NCI-H345 treated with DMSO at 0.1 percent for 48 hours (cell line): ENCODE results near the gene GNAO1.

ENCODE experiments used
- DNase-seq: peaks from one replicate; lab custom pipeline; 2025; ENCODE audit not compliant: unreplicated experiment; lab: John Stamatoyannopoulos, UW

The GNAO1 gene

DNA sequence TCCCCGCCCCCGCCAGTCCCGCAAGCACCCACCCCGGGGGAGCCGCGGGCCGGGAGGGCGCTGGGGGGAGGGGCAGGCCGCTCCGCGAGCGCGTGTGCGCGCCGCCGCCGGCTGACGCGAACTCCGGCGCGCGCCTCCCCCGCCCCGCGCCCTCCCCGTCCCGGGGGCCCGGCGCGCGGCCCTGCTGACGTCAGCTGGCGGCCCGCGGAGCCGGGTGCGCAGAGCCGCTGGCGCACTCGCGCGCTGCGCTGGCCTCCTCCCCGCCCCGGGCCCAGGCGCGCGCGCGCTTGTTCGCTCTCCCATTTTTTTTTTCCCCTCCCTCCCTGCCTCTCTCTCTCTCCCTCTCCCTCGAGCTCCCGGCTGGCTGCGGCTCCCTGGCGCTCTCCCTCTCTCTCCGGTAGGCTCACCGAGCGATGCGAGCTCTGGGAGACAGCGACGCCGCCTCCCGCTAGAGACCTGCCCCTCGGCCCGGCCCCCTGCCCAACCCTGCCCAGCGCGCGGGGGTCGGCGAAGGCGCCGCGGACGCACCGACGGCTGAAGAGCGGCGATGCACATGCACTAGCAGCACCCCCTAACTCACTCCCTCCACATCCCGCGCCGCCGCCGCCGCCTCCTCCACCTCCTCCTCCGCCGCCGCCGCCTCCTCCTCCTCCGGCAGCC is at the start of gene GNAO1:
GNAO1 (plus strand) TSS at position 334 of the 660 bp plus-strand sequence. CDS start 747 bp downstream, outside the sequence.
- DNase-seq = peak; percentile 58

DNA sequence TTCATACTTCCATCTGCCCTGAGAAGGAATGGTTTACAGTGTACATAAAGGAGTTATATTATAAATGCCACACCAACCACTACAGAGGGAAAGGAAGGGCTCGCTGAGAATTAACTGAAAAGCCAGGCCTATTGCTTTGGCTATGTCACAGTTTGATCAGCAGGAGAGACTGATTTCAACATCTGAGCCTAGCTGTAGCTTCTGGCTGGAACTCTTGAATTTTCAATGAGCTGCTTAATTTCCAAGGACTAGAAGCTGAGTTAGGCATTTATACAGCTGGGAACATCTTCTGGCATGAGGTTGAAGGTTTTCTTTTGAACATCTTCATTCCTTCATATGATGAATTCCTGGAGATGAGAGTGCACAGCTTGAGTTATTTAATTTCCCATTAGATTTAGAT is 47.6 kb upstream of the GNAO1 start:
- DNase-seq = no peak

DNA sequence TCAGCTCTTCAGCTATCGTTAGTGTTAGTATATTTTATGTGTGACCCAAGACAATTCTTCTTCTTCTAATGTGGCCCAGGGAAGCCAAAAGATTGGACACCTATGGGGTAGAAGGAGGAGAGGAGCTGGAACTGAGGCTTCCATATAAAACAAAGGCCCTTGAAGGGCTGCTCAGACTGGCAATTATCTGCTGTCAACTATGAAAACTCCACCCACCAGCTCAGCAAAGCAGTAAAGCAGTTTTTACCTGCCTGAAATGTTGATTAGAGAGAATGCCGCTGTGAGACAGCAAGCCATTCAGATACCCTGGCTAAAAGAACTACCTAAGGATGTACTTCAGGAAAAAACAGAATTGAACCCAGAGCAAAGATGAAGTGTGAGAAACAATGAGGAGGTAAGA is 45.9 kb upstream of the GNAO1 start:
- no peak for DNase-seq

DNA sequence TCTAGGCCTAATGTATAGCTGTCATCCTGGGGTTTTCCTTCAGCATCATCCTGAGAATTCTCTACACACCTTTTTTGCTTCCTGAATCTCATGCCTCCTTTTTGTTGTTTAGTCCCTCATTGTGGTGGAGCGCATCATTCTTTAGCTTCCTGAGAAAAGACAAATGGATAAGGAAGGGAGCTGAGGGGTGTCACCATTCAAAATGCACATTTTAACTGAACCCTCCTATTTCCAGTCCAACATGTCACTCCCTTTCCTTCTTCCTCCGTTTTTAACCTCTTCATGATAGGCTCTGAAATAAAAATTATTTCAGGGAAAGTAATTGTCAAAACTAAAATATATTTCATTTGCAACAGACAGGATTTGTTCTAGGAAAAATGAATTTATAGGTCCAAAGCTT is 39.7 kb upstream of the GNAO1 start:
- DNase-seq = no peak

DNA sequence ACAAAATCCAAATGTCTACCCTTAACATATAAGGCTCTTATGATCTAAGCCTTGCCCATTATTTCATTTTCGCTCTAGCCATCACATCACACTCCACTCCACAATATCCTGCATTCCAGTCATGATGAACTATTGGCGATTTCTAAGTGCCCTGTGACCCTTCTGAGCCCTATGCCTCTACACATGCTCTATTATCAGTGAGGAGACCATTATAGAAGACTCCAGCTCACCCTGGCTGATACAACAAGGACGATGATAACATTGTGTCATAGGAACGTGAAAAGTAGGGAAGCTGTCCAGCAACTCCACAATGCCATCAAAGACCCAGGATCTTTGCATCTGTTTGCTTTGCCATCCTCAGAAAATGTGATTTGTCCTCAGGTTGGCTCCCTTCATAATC is 29.6 kb upstream of the GNAO1 start:
- no peak for DNase-seq

DNA sequence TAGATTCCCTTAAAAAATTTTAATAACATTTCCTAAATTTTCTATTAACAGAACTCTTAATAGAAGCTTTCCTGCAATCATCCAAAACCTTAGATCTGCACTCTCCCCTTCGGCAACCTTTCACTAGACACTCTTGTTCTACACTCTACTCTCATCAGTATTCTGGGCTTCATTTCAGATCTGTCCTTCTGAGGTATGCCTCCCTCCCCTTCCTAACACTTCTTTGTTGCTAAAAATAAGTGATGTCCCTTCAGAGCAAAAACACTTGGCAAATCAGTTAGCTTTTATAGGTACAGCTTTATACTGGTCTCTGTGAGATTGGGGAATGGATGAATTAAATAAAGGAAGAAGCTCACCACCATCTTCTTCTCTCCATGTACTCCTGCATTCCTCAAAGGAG is 28.2 kb upstream of the GNAO1 start:
- no peak for DNase-seq

DNA sequence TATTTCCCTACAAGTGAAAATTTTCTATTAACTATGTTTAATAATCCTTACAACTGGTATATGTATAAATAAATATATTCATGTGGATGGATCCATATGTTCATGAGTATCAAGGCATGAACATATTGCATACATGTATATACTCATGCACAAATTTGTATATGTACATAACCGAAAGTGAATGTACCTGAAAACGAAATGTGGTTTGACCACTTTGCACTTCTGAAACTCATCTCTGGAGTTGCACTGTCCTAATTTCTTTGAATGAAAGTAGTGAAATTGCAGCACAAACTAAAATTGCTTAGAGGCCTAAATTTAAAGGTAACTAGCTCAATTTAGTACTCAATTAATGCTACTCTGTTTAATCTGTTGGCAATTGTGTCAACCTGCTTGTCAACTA is 27.4 kb upstream of the GNAO1 start:
- no peak for DNase-seq

DNA sequence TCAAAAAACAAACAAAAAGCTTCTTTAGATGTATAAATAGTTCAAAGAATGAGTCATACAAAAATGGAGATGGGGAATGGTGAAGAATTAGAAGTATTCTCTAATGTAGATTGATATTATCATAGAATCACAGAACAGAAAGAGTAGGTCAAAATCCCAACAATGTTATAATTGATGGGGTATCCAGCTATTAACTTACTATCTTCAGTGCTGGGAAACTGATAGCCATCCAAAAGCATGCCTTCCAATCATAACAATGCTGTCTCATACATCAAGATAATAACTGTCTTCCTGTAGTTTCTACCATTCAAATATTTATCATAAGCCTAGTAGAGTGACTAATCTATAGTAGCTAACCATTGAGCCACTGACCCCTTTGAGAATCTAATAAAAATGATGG is 26.7 kb upstream of the GNAO1 start:
- no peak for DNase-seq

DNA sequence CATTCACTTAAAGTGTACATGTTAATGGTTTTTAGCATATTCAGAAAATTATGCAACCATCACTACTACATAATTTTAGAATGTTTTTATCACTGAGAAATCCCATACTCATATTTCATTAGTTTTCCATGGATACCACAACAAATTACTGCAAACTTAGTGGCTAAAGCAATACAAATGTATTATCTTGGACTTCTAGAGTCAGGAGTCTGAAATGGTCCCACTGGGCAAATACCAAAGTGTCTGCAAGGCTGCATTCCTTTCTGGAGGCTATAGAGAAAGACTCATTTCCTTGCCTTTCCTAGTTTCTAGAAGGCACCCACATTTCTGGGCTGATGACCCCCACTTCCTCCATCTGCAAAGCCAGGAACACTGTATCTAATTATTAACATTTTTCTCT is 16.9 kb upstream of the GNAO1 start:
- DNase-seq = no peak

DNA sequence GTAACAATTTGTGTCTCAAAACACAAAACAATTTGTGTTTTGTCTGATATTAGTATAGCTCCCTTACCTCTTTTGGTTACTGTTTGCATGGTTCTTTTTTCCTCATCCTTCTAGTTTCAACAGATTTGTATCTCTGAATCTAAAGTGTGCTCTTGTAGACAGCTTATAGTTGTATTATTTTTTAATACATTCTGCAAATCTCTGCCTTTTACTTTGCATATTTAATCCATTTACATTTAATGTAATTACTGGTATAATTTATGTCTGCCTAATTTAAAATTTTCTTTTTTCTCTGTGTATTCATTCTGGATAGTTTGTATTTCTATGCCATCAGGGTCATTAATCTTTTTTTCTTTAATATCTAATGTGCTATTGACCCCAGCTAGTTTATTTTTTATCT is 9.9 kb upstream of the GNAO1 start:
- no peak for DNase-seq

DNA sequence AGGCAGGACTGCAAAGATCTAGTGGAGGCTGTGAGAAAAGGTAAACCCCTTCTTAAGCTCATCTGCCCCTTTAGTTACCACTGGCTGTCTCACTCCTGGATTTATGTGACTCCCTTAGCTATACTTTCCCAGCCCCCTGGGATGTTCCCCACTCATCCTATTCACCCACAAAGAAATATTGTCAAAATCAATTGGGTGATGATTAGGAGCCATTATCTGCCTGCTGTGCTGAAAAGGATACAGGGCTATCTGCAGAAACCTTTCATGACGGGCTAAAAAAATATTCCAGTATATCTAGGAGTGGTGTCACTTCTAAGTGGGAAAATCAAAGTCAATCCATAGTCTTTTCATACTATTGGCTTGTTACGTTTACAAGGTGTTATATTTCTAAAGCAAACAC is 8.0 kb upstream of the GNAO1 start:
- no peak for DNase-seq

DNA sequence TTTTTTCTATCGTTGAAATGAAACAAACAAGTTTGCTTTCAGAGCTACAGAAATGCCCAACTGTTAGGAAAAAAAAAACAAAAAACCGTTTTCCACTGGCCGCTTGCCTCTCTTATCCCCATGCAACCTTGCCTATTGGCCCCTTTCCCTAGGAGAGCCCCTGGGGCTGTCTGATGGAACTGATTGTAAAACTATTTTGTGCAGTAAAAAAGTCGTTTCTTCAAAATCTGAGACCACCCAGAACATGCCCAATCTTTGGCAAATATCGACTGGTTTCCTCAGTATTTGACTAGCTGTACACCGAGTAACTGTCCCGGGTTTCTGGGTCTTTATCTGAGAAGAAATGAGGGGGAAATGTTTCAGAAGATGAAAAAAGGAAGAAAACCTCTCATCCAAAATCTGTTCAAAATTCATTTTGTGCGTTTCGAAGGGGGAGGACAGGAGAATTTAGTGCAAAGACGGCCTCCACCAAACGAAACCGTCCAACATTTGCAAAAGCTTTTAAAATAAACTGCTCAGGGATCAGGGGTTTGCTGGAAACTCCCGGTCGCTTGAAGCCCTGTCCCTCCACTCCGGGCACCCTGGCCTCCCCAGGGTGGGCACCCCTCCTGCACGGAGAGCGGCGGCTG is 1.1 kb upstream of the GNAO1 start:
- no peak for DNase-seq

DNA sequence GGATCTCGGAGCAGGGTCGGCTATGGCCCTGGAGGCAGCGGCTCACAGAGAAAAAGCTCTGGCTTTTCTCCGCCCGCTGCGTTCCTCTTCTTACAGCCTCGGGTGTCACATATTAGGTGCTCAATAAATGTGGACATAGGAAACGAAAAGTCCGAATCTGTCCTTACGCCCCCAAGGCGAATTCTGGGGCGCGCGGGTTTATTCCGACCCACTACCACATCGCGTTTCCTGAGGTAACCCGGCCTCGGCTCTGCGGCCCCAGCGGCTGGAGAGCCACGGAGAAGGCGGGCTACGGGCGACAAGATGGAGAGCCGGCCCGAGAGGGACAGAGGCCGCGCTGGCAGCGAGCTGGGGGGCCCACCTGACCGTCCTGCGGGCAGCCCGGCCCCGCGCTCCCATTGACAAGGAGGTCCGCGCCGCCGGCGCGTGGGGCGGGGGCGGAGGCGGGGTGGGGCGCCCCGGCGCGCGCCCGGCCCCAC is 573 bp upstream of the GNAO1 start:
- DNase-seq = no peak

DNA sequence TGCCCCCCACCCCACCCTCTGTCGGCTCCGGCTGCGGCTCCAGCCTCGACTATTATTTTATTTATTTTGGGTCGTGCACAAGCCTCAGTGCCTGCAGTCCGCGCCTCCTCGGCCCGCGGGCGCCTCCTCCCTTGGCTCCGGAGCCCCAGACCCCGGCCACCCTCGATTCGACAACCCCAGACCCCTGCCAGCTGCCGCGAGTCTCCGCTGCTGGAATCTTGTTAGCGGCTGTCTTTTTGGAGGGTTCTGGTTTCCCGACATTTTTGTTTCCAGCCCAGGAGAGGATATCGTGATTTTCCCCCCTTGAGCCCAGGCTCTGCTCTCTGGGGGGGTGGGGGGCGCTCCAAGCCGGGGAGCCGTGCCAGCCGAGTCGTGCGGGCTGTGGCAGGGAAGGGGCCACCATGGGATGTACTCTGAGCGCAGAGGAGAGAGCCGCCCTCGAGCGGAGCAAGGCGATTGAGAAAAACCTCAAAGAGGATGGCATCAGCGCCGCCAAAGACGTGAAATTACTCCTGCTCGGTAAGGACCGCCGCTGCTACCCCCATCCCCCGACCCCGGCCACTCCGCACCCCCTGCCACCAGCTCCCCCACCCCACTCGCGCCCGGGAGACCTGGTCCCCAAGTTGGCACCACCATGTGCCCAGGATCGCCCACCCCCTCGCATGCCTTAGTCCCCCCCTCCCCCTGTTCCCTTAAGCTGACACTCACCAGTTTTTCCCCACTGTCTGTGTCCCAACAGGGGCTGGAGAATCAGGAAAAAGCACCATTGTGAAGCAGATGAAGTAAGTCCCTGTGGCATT is 746 bp downstream of the GNAO1 start:
- DNase-seq = no peak

DNA sequence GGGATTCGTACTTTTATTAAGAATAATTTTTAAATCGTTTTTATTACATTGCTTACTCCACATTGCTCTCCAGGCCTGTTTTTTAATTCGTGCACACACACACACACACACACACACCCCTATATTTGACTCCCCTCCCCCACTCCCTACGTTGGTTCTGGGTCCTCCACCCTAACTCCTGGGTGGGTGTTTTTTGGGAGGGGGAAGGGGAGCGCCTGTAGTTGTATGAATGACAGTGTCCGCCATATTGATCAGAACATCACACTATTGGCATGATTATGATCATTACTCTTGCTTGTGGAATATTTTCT is 1.3 kb downstream of the GNAO1 start:
- DNase-seq = no peak

DNA sequence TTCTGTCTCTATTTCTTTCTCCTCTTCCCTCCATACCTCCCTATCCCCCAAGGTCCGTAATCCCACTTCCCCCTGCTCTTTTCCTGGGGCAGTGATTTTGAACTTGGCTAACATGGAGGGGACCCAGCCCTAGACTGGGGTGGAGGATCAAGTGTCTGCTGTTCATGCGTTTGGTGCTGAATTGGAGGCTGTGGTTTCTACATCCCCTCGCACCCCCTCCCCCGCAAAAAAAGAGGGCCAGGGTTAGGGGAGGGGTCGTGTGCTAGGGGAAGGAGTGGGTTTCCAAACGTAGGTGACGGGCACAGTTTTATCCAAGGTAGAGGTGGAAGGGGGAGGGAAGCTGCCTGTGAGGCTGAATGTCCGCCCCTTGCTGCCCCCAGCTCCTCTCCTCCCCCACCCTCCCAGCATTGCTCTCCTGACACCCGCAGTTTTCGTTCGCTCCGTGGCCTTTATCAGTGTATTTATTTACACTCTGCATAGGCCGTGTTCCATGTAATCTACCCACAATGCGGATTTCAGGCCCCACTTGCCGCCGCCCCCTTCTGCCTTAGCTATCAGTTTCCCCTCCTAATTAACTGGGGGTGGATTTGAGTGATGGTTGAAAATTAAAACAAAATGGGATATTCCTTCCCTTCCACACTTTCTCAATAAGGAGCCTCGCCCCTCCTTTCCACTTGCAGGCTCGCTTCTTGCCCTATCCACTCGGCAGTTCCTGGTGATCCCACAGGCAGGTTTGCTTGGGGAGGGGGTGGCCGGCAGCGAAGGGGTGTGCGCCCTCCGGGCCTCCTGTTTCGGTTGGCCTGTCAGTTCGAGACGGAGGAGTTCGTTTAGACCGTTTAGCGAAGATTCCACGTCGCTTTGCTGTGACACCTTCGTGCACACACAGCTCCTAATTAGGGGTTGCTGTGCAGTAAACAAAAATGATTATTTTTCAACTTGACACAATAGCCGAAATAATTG is 2.0 kb downstream of the GNAO1 start:
- DNase-seq = no peak

DNA sequence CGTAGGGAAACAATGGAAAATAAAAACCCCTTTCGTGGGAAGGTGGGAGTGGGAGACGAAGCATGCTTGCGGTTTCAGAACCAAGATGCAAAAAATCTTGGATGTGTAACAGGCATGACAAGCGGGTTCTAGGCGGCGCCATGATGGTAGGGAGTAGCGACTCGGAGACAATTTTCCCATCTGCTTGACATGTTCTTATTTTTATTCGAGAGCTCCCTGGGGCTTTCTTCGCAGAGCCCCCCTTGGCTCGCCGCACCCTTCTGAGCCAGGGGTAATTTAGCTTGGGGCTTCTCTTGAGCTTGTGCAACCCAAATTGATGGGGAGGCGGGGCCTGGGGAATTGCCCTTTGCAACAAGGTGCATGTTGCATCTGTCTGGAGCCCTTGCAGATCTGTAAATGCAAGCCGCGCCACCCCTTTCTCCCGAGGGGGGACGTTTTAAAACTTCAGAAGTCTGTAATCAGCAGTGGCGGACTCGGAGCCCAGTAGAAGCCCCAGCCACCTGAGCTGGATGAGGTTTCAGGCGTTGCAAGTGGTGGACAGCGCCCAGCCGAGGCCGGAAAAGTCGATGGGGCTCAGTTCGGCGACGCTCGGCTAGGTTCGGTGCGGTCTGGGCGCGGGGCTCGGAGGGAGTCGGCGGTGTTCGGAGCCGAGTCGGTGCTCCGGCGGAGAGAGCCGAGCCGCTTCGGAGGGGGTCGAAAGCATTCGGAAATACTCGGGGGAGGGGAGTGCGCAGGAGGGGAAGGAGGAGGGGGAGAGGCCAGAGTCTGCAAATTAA is 2.9 kb downstream of the GNAO1 start:
- DNase-seq = peak; percentile 75

DNA sequence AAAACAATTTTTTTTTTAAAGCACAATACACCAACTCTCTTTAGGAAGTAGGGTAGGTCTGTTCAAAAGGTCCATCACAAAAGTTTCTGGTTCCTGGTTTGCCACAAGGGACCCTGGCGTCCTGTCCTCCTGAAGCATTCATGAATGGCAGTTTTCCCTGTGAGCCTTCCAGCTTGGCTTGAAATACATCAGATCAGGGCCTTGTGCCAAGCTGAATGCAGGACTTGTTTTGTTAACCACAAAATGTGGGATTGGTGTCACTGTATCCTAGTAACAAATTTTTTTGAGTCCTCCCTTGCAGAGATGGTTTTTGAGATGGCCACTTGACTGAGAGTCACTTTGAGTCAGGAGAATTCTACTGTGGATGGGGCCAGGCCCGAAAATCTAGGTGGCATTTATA is 3.9 kb downstream of the GNAO1 start:
- DNase-seq = no peak

DNA sequence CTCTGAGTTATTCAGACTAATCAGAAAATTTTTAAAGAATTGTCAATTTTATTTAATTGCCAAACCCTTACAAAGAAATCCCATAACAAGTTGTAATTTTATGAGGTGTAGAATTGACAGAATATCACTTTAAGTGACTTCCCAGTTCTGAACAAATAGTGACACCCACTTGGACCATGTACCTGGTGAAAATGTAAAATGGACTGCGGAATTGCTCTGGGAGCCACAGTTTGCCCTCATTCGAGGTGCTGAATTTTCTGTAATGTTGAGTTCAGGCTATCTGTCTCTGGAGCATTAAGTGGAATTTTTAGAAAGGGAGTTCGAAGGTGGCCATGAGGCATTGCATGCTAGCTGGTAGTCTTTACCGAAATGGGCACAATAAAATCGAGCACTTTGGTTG is 5.1 kb downstream of the GNAO1 start:
- DNase-seq = no peak

DNA sequence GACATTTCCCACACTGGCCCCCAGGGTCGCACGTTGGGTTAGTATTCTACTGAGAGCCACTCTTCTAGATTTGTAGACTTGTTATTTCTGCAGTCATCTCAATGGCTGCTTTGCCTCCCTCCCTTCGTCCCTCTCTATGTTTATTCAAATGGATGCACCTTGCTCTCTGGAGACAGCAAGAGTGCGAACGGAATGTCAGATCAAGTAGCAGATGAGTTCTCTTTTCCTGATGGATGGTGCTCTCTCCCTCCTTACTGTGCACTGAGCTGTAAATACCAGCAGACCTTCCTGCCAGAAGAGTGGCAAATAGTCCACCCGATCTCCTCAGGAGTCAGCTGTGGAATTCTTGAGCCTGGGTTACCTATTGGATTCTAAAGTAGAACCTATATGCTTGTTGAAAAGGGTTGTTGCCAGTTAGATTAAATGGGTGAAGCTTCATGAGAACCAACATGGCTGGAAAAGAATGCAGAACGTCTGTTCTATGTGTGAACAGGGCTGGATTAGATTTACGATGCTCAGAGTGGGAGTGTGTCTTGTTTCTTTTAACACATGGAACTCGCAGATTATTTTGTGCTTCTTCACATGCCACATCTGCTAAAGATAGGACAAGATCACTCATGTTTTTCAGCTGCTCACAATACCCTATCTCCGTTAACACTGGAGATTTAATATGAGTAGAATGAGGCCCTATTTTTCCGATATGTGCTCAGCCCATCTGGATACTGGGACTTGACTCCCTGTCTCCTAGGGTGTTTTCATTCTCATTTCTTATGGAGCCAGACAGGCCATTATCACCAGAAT is 6.1 kb downstream of the GNAO1 start:
- DNase-seq = no peak
